Heart right ventricle (tissue), 16 donors: ENCODE measurements around the gene USP32. TPM values are rescaled to one million over a fixed set of nuclear protein-coding genes. Genes with fewer than 3 reads are reported as not detected.

Experiments used
- ATAC-seq, 8 donors: fragments of 200-7000 bp; cut with Tn5 transposase; one replicate each; pipeline ENCODE4 v1.9.1; 2020; ENCODE audit warnings: mild to moderate bottlenecking in 8 of 8, moderate library complexity in 8 of 8, moderate number of reproducible peaks in 1 of 8
- DNase-seq, 2 donors: peaks; one replicate each; pipeline ENCODE4 v3.0.0-alpha.2; 2020
- H3K27ac ChIP-seq, 10 donors: fragments of 200-600 bp; sonication (generic) in 2 of 10; one replicate each; pipeline versions ENCODE4 v1.5.0 to v1.8.0; 2020 to 2022; ENCODE audit warnings: mild to moderate bottlenecking in 3 of 10
- H3K27me3 ChIP-seq, 7 donors: fragments of 200-600 bp; one replicate each; pipeline ENCODE4 v1.8.0; 2021 to 2022; ENCODE audit warnings: mild to moderate bottlenecking in 2 of 7
- H3K36me3 ChIP-seq, 9 donors: fragments of 200-600 bp; sonication (generic) in 1 of 9; one replicate each; pipeline versions ENCODE4 v1.5.0 to v1.8.0; 2020 to 2022; ENCODE audit warnings: mild to moderate bottlenecking in 2 of 9
- H3K4me1 ChIP-seq, 9 donors: fragments of 200-600 bp; sonication (generic) in 1 of 9; one replicate each; pipeline versions ENCODE4 v1.5.0 to v1.8.0; 2020 to 2022; ENCODE audit warnings: mild to moderate bottlenecking in 4 of 9
- H3K4me3 ChIP-seq, 10 donors: fragments of 200-600 bp; sonication (generic) in 2 of 10; one replicate each; pipeline versions ENCODE4 v1.5.0 to v1.8.0; 2020 to 2022; ENCODE audit warnings: mild to moderate bottlenecking in 7 of 10, moderate library complexity in 2 of 10
- H3K9me3 ChIP-seq, 11 donors: fragments of 200-600 bp in 10 of 11; sonication (generic) in 2 of 11; one replicate each; pipeline versions ENCODE4 v1.5.0 to v1.8.0; 2013 to 2022; ENCODE audit warnings: mild to moderate bottlenecking in 2 of 11, control low read depth in 1 of 11, moderate library complexity in 1 of 11
- WGBS, 2 donors: extraction: QIAGEN DNeasy Blood & Tissue Kit; methylation state at CpG; one replicate each; pipeline ENCODE4 v1.1.7; 2013; ENCODE audit warnings: inconsistent platforms in 1 of 2; 5-methylcytosine and 5-hydroxymethylcytosine counted together
- intact Hi-C, 10 donors: fragments of 100-400 bp; cut with DNase I; formaldehyde crosslinking; loops; one replicate each; pipeline versions ENCODE4 v1.11.1 to v1.14.2; 2022
- polyA plus RNA-seq, 2 donors: library from polyadenylated mRNA; stranded (reverse); fragments of 200-250 nt; gene quantifications; one replicate each; pipeline ENCODE4 v1.2.3, GENCODE V29; 2013
- total RNA-seq, 10 donors: library from RNA; stranded (reverse); fragmentation: NEBNext Ultra II Directional in 3 of 10; extraction: Animal tissue kit (Norgen Biotek cat#: 25700) in 3 of 10; gene quantifications; one replicate each; pipeline versions ENCODE4 v1.2.1 to v1.2.4, GENCODE V29; 2021 to 2023
- TF ChIP-seq, protein P1 (sequence below), 9 donors: fragments of 200-600 bp; sonication (generic) in 2 of 9; IDR thresholded peaks; one replicate each; pipeline versions ENCODE4 v1.5.0 to v1.8.0; 2021 to 2022; ENCODE audit warnings: antibody characterized with exemption in 9 of 9, mild to moderate bottlenecking in 5 of 9, moderate library complexity in 1 of 9
- donor health status: Arrhythmogenic right ventricular cardiomyopathy.
- donor health status: ischemic (EF 13 %, LVEDD 7.1; RV severe dilation, severe dysfunction).
- donor health status: healthy with polysubstance abuse.
- donor health status: DM: no; HTN: yes; CAD: no.
- donor health status: DM: no; HTN: no; CAD: no.
- donor health status: ischemic (EF 25% LVEDD 6.9; RV normal size, moderate dysfunction).
- donor health status: ischemic (EF 25% LVEDD 5.7; RV mildly dilated, moderate dysfunction).
- donor health status: healthy.
- donor health status: DM: yes; HTN: yes; CAD: no.
- donor health status: Ischemic cardiomyopathy.
- donor health status: ischemic (EF 35%, LVEDD 5.7; RV mildly dilated, moderate dysfunction).
- donor health status: nonischemic (EF 11% LVEDD 7.7; RV severe dilation, severe dysfunction).
- donor health status: DM: yes; HTN: yes; CAD: no.
- donor health status: PGD.
- donor health status: ischemic (EF 29% LVEDD 5.4; RV normal size, mild dysfunction).
- donor health status: nonischemic (EF 23%, LVEDD 6.1; RV moderate dilation, normal function).

Gene USP32
- total and polyA plus RNA-seq, 12 donors: 13.3 to 38.6 (median 29.3) TPM

DNA sequence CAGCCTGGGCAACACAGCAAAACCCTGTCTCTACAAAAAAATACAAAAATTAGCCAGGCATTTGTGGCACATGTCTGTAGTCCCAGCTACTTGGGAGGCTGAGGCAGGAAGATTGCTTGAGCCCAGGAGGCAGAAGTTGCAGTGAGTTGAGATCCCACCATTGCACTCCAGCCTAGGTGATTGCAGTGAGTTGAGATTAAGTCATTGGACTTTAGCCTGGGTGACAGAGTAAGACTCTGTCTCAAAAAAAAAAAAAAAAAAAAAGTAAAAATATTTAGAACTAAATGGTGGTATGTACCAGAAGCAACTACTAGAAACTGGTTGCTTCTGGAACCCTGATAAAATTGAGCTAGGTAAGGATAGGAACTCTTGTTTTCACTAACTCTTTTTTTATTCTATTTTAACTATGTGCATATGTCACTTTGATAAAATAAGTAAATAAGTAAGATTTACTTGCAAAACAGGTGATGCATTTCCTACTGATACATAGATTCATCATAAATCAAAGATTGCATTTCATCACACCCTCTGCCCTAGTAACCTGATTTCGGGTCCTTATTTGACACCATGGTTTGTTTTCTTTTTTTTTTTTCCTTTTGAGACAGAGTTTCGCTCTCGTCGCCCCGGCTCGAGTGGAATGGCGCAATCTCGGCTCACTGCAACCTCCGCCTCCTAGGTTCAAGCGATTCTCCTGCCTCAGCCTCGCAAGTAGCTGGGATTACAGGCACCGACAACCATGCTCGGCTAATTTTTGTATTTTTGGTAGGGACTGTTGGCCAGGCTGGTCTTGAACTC is 66.0 kb downstream of the USP32 start:
- TF ChIP-seq, protein P1, sequence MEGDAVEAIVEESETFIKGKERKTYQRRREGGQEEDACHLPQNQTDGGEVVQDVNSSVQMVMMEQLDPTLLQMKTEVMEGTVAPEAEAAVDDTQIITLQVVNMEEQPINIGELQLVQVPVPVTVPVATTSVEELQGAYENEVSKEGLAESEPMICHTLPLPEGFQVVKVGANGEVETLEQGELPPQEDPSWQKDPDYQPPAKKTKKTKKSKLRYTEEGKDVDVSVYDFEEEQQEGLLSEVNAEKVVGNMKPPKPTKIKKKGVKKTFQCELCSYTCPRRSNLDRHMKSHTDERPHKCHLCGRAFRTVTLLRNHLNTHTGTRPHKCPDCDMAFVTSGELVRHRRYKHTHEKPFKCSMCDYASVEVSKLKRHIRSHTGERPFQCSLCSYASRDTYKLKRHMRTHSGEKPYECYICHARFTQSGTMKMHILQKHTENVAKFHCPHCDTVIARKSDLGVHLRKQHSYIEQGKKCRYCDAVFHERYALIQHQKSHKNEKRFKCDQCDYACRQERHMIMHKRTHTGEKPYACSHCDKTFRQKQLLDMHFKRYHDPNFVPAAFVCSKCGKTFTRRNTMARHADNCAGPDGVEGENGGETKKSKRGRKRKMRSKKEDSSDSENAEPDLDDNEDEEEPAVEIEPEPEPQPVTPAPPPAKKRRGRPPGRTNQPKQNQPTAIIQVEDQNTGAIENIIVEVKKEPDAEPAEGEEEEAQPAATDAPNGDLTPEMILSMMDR (IDR thresholded peaks at IDR 0.05): no peak
- WGBS, 2 donors: 93 to 94% methylated on average over 13 of the region's 13 CpGs
- Histone ChIP-seq H3K9me3 (no peaks in the 10 kb centered on the region), H3K27ac (no peak overlapping the region), H3K4me1 (peaks cover 0 to 9% (median 0%) of the 10 kb centered on the region in 9 donors), H3K27me3 (no peaks in the 10 kb centered on the region), H3K4me3 (no peak overlapping the region), H3K36me3 (peaks cover 0 to 22% (median 0%) of the 10 kb centered on the region in 9 donors)
- DNase-seq: no peak
- intact Hi-C loops: loop anchor here in 1 of 10 donors (10.0 kb wide), 1 partner anchor 61 kb away; no protein-coding TSS in a partner anchor
- ATAC-seq: no peak

DNA sequence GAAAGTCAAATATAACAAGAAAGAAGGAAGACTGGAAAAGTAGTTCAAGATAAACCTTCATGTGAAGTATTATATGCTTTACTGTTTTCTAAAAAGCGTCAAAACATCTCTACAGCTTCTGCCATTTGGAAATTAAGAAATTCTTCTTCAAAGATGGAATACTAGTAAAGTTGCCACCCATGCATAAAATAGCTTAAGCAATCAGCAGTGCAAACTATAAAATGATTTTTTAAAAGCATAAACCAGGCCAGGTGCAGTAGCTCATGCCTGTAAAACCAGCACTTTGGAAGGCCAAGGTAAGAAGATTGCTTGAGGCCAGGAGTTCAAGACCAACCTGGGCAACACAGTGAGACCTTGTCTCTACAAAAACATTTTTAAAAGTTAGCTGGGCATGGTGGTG is 68.2 kb downstream of the USP32 start:
- TF ChIP-seq, protein P1 (IDR thresholded peaks at IDR 0.05): no peak
- ATAC-seq (no peak), DNase-seq (no peak)
- no peaks in the 10 kb centered on the region for H3K27me3 ChIP-seq
- WGBS, 2 donors: 95 to 96% methylated on average over 1 of the region's 1 CpG
- H3K4me1 ChIP-seq: peaks cover 0 to 9% (median 0%) of the 10 kb centered on the region in 9 donors
- H3K27ac ChIP-seq: no peak overlapping the region
- intact Hi-C loops: loop anchor here in 1 of 10 donors (10.0 kb wide), 1 partner anchor 59 kb away; no protein-coding TSS in a partner anchor
- H3K4me3 ChIP-seq: no peak overlapping the region
- no peaks in the 10 kb centered on the region for H3K9me3 ChIP-seq
- H3K36me3 ChIP-seq: peaks cover 0 to 20% (median 0%) of the 10 kb centered on the region in 9 donors

DNA sequence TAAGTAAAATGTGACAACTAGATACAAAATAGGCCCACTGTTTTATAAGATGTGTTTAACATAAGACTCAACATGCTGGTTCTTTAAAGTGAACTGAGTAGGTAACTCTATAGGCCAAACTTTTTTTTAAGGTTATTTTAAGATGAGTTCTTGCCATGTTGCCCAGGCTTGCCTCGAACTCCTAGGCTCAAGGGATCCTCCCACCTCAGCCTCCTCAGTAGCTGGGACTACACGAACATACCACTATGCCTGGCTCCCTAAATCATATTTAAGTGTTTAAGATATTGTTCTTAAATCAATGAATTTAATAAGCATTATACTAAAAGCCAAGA is 69.9 kb downstream of the USP32 start:
- Histone ChIP-seq H3K27ac (no peak overlapping the region), H3K4me1 (peaks cover 0 to 9% (median 0%) of the 10 kb centered on the region in 9 donors), H3K4me3 (no peak overlapping the region), H3K9me3 (no peaks in the 10 kb centered on the region), H3K36me3 (peaks cover 0 to 8% (median 0%) of the 10 kb centered on the region in 9 donors), H3K27me3 (no peaks in the 10 kb centered on the region)
- no peak for DNase-seq
- intact Hi-C loops: loop anchor here in 1 of 10 donors (10.0 kb wide), 1 partner anchor 57 kb away; no protein-coding TSS in a partner anchor
- WGBS, 2 donors: 89 to 97% methylated on average over 2 of the region's 2 CpGs
- TF ChIP-seq, protein P1 (IDR thresholded peaks at IDR 0.05): no peak
- no peak for ATAC-seq

DNA sequence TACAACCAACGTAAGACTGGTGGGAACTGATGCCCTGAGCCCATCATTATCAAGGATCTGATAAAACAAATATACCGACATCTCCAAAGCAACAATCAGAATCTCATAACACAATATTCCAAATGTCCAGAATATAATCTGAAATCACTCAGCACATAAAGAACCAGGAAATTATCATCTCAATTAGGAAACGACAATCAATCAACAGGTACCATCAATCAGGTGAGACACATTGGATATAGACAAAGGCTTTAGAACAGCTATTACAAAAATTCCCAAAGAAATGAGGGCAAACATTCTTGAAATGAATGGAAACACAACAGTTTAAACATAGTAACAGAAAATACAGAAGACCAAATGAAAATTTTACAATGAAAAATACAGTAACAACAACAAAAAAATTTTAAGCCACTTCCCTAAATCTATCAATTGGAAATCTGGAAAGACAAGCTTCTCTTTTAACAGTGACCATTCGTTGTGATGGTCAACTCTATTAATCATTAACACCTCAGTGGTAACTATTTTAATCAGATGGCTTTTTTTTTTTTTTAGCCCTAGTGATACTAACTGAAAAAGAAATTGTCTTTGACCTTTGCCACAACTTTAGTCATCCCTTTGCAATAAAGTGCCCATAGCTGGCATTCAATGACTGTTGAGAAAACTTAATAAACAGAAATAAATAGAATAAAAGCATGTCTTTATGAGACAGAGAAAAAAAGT is 70.4 kb downstream of the USP32 start:
- H3K9me3 ChIP-seq: no peaks in the 10 kb centered on the region
- H3K27me3 ChIP-seq: no peaks in the 10 kb centered on the region
- TF ChIP-seq, protein P1 (IDR thresholded peaks at IDR 0.05): no peak
- 90 to 91% methylated on average over 4 of the region's 4 CpGs for WGBS, 2 donors
- H3K27ac ChIP-seq: no peak overlapping the region
- peaks cover 0 to 8% (median 0%) of the 10 kb centered on the region in 9 donors for H3K36me3 ChIP-seq
- H3K4me1 ChIP-seq: peaks cover 0 to 9% (median 0%) of the 10 kb centered on the region in 9 donors
- no peak overlapping the region for H3K4me3 ChIP-seq
- intact Hi-C loops: loop anchor here in 1 of 10 donors (10.0 kb wide), 1 partner anchor 57 kb away; no protein-coding TSS in a partner anchor
- no peak for DNase-seq
- no peak for ATAC-seq
